K562 (cell line): ENCODE data around the gene CCNL2. TPM values are rescaled to one million over a fixed set of nuclear protein-coding genes. Genes with fewer than 3 reads are reported as not detected.

Experiments used
- E2F1 ChIP-seq: sonication (generic); formaldehyde crosslinking; IDR thresholded peaks from 2 replicates; pipeline ENCODE4 v1.8.1; 2023; ENCODE audit warnings: mild to moderate bottlenecking, missing genetic modification reagents, moderate library complexity
- LCOR ChIP-seq: sonication (generic); formaldehyde crosslinking; IDR thresholded peaks from 2 replicates; pipeline ENCODE4 v1.8.0; 2022; ENCODE audit warnings: mild to moderate bottlenecking, missing genetic modification reagents
- POLR2AphosphoS5 ChIP-seq: IDR thresholded peaks from 2 replicates; pipeline ENCODE4 v1.6.1; 2011; ENCODE audit warnings: mild to moderate bottlenecking, low read depth, low read length, moderate library complexity; ENCODE audit not compliant: control insufficient read depth, insufficient read depth
- PRDM10 ChIP-seq: fragments of 450-650 bp; IDR thresholded peaks from 2 replicates; pipeline ENCODE4 v1.6.1; 2018; ENCODE audit not compliant: partially characterized antibody
- RBFOX2 ChIP-seq: fragments of 200-400 bp; formaldehyde crosslinking; IDR thresholded peaks from 2 replicates; pipeline ENCODE4 v1.6.1; 2017; ENCODE audit warnings: low read depth, mild to moderate bottlenecking, low read length, moderate library complexity
- SAFB ChIP-seq: fragments of 200-400 bp; formaldehyde crosslinking; IDR thresholded peaks from 2 replicates; pipeline ENCODE4 v1.6.1; 2017; ENCODE audit warnings: low read depth, low read length, borderline replicate concordance
- TBP ChIP-seq: optimal IDR thresholded peaks from 2 replicates; pipeline ENCODE3; 2011; ENCODE audit warnings: low read depth, low read length, improper control_type of control experiment
- UBTF ChIP-seq, 2 experiments: IDR thresholded peaks; 2 replicates each; pipeline ENCODE4 v1.6.1; 2012; ENCODE audit warnings: improper control_type of control experiment in 2 of 2, low read depth in 2 of 2, low read length in 2 of 2, borderline replicate concordance in 1 of 2
- ZNF282 ChIP-seq: sonication (generic); formaldehyde crosslinking; IDR thresholded peaks from 2 replicates; pipeline ENCODE4 v1.8.1; 2023; ENCODE audit warnings: missing genetic modification reagents
- ZNF592 ChIP-seq: fragments of 450-650 bp; IDR thresholded peaks from 2 replicates; pipeline ENCODE4 v1.6.1; 2017; ENCODE audit warnings: antibody characterized with exemption, mild to moderate bottlenecking
- ZNF76 ChIP-seq: fragments of 250-450 bp; sonication (Bioruptor Pico); IDR thresholded peaks from 2 replicates; pipeline ENCODE4 v1.4.0; 2020; ENCODE audit warnings: mild to moderate bottlenecking, moderate library complexity, borderline replicate concordance
- ZNF766 ChIP-seq: fragments of 200-800 bp; sonication (Bioruptor generic); conservative IDR thresholded peaks from 2 replicates; pipeline ENCODE4 v1.6.1; 2016; ENCODE audit warnings: missing genetic modification characterization, missing compliant biosample characterization
- polyA plus RNA-seq, 8 experiments: library from polyadenylated mRNA; depleted of rRNA in 4 of 8; stranded (reverse) in 5 of 8; unstranded in 3 of 8; fragments of >200 nt; fragmentation: Nextera tagmentation in 2 of 8; fragmentation: Illumina TruSeq in 1 of 8; extraction: Ambion mirVana in 2 of 8; extraction: Trizol in 1 of 8; gene quantifications; 2 replicates each; pipeline versions ENCODE4 v1.2.1 to v1.2.3, GENCODE V29; 2011 to 2014; ENCODE audit warnings: inconsistent platforms in 1 of 8, missing spikeins in 1 of 8
- total RNA-seq, 7 experiments: library from RNA; depleted of rRNA in 6 of 7; stranded (reverse); fragments of >200 nt in 6 of 7; fragmentation: Illumina TruSeq in 2 of 7; extraction: Trizol in 2 of 7; gene quantifications; 2 replicates each; pipeline versions ENCODE4 v1.2.1 to v1.2.3, GENCODE V29; 2011 to 2021; ENCODE audit warnings: low replicate concordance in 1 of 7

Gene CCNL2
- total and polyA plus RNA-seq, 9 of the 15 experiments (the other 6 are each of a cell fraction or from before 2014, with no cell fraction given) = 2.8 to 287 (median 94.5) TPM

- TF ChIP-seq TBP (peak; percentile 94), UBTF (IDR thresholded peaks at IDR 0.05; ENCODE audit: borderline replicate concordance in 1 of 2, low read depth in 2 of 2, low read length in 2 of 2) (peak; percentile 2 to 46; a peak in 1 of 4 replicates), ZNF282 (CRISPR knock-in tag) (peak; percentile 61; the same call in 1 of the 2 replicates), E2F1 (CRISPR knock-in tag) (peak; percentile 26; the same call in 1 of the 2 replicates), ZNF766 (CRISPR knock-in tag) (peak; percentile 85), ZNF592 (peak; percentile 77), POLR2AphosphoS5 (peak; percentile 97), SAFB (peak; percentile 51; the same call in 1 of the 2 replicates), ZNF76 (CRISPR knock-in tag) (peak; percentile 82; the same call in 1 of the 2 replicates), LCOR (CRISPR knock-in tag) (peak; percentile 89), RBFOX2 (peak; percentile 100), PRDM10 (peak; percentile 14)
These were observed 7.9 kb upstream of the CCNL2 start, which contains the start of gene MRPL20 (continued) for GRCh38 chr1:1406821-1407635.
